GM12878 (cell line): ENCODE results near the gene PROKR1.
"Not testable (repeated sequence)": the region's sequence is repeated elsewhere in the genome, so short reads cannot be mapped to it uniquely, and the experiment has no call there.

Experiments used
- BCLAF1 ChIP-seq: fragments of 450-650 bp; IDR thresholded peaks from 2 replicates; pipeline ENCODE4 v1.6.1; 2017; ENCODE audit warnings: antibody characterized with exemption, mild to moderate bottlenecking, moderate library complexity
- CTCF ChIP-seq, 3 experiments: IDR thresholded peaks in 2 of 3; conservative IDR thresholded peaks in 1 of 3; 2 replicates each; pipeline ENCODE4 v1.5.1; 2011; ENCODE audit warnings: low read depth in 3 of 3, low read length in 3 of 3, mild to moderate bottlenecking in 3 of 3, control low read depth in 2 of 3, moderate library complexity in 2 of 3, inconsistent platforms in 1 of 3, mixed read lengths in 1 of 3; ENCODE audit not compliant: control insufficient read depth in 2 of 3, insufficient read depth in 1 of 3; ENCODE audit errors: extremely low read depth in 1 of 3
- FOS ChIP-seq: IDR thresholded peaks from 3 replicates; pipeline ENCODE4 v1.6.1; 2011; ENCODE audit warnings: borderline replicate concordance; ENCODE audit not compliant: insufficient read length; ENCODE audit errors: extremely low read depth
- FOXM1 ChIP-seq: IDR thresholded peaks from 2 replicates; pipeline ENCODE4 v1.6.1; 2012; ENCODE audit warnings: low read depth, mild to moderate bottlenecking, inconsistent platforms, low read length, moderate library complexity
- POLR2A ChIP-seq: IDR thresholded peaks from 2 replicates; pipeline ENCODE4 v1.6.1; 2011; ENCODE audit warnings: low read depth, mild to moderate bottlenecking, low read length
- SRF ChIP-seq, 2 experiments: IDR thresholded peaks; 2 replicates each; pipeline ENCODE4 v1.6.1; 2011; ENCODE audit warnings: low read depth in 2 of 2, low read length in 2 of 2, mild to moderate bottlenecking in 1 of 2, moderate library complexity in 1 of 2
- TF ChIP-seq, protein P1 (sequence below): IDR thresholded peaks from 2 replicates; pipeline ENCODE4 v1.6.1; 2012; ENCODE audit warnings: mild to moderate bottlenecking, low read depth, low read length

- TF ChIP-seq CTCF (IDR thresholded peaks at IDR 0.05 in 2 of 3, conservative IDR thresholded peaks at IDR 0.05 in 1 of 3; ENCODE audit: control insufficient read depth in 2 of 3, extremely low read depth in 1 of 3, insufficient read depth in 1 of 3, low read depth in 3 of 3, low read length in 3 of 3); POLR2A; FOXM1; SRF (IDR thresholded peaks at IDR 0.05; ENCODE audit: low read depth in 2 of 2, low read length in 2 of 2); FOS; BCLAF1: not testable (repeated sequence)
- TF ChIP-seq, protein P1, sequence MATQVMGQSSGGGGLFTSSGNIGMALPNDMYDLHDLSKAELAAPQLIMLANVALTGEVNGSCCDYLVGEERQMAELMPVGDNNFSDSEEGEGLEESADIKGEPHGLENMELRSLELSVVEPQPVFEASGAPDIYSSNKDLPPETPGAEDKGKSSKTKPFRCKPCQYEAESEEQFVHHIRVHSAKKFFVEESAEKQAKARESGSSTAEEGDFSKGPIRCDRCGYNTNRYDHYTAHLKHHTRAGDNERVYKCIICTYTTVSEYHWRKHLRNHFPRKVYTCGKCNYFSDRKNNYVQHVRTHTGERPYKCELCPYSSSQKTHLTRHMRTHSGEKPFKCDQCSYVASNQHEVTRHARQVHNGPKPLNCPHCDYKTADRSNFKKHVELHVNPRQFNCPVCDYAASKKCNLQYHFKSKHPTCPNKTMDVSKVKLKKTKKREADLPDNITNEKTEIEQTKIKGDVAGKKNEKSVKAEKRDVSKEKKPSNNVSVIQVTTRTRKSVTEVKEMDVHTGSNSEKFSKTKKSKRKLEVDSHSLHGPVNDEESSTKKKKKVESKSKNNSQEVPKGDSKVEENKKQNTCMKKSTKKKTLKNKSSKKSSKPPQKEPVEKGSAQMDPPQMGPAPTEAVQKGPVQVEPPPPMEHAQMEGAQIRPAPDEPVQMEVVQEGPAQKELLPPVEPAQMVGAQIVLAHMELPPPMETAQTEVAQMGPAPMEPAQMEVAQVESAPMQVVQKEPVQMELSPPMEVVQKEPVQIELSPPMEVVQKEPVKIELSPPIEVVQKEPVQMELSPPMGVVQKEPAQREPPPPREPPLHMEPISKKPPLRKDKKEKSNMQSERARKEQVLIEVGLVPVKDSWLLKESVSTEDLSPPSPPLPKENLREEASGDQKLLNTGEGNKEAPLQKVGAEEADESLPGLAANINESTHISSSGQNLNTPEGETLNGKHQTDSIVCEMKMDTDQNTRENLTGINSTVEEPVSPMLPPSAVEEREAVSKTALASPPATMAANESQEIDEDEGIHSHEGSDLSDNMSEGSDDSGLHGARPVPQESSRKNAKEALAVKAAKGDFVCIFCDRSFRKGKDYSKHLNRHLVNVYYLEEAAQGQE, result not testable (repeated sequence)
Observed at GRCh38 chr2:68679166-68679916, 36.0 kb downstream of the PROKR1 start.
